H1 (cell line): ENCODE data around the gene DIP2C. TPM values are rescaled to one million over a fixed set of nuclear protein-coding genes. Genes with fewer than 3 reads are reported as not detected.

Experiments
- CTCF ChIA-PET: fragments of 300-600 bp; sonication (Branson Sonifier 250); formaldehyde crosslinking; loops from one replicate; lab custom pipeline; 2021; ENCODE audit not compliant: partially characterized antibody; lab: Charles Lee
- POLR2A ChIA-PET: fragments of 300-600 bp; sonication (Branson Sonifier 250); formaldehyde crosslinking; loops from one replicate; lab custom pipeline; 2021; ENCODE audit warnings: inconsistent platforms; ENCODE audit not compliant: partially characterized antibody; lab: Charles Lee
- DNase-seq, 2 experiments: peaks; one replicate each; pipeline versions ENCODE4 v3.0.0 to v3.0.0-alpha.2; 2010 to 2022; ENCODE audit warnings: low spot score in 2 of 2, low read depth in 1 of 2, mixed read lengths in 1 of 2
- FAIRE-seq: peaks from 2 replicates; lab custom pipeline; 2011; peaks lifted over from hg19 to GRCh38; lab: Jason Lieb, UNC
- H2AFZ ChIP-seq: 2 replicates; pipeline ENCODE4 v1.8.1; 2012; ENCODE audit warnings: low read length, inconsistent platforms
- H2AK5ac ChIP-seq: 2 replicates; pipeline ENCODE4 v1.6.1; 2013; ENCODE audit warnings: low read depth, low read length
- H2BK120ac ChIP-seq: replicated peaks from 2 replicates; pipeline ENCODE3; 2013; ENCODE audit warnings: low read depth, low read length, inconsistent platforms
- H2BK12ac ChIP-seq: 2 replicates; pipeline ENCODE4 v1.6.1; 2013; ENCODE audit warnings: low read depth, low read length
- H2BK15ac ChIP-seq: 2 replicates; pipeline ENCODE4 v1.6.1; 2013; ENCODE audit warnings: low read length
- H2BK20ac ChIP-seq: 2 replicates; pipeline ENCODE4 v1.6.1; 2013; ENCODE audit warnings: low read length
- H2BK5ac ChIP-seq: 2 replicates; pipeline ENCODE4 v1.6.1; 2013; ENCODE audit warnings: low read depth, low read length
- H3K14ac ChIP-seq: 2 replicates; pipeline ENCODE4 v1.6.1; 2013; ENCODE audit warnings: inconsistent platforms; ENCODE audit not compliant: insufficient read length
- H3K18ac ChIP-seq: 2 replicates; pipeline ENCODE4 v1.6.1; 2013; ENCODE audit warnings: low read length; ENCODE audit errors: extremely low read depth
- H3K23ac ChIP-seq: 2 replicates; pipeline ENCODE4 v1.6.1; 2013; ENCODE audit warnings: inconsistent platforms; ENCODE audit not compliant: insufficient read length
- H3K23me2 ChIP-seq: 2 replicates; pipeline ENCODE4 v1.6.1; 2013; ENCODE audit warnings: low read depth, low read length
- H3K27ac ChIP-seq: 2 replicates; pipeline ENCODE4 v1.6.1; 2011; ENCODE audit warnings: low read depth, low read length, inconsistent platforms
- H3K27me3 ChIP-seq, 4 experiments: replicated peaks in 1 of 4; 1 replicate in 1 of 4; 2 replicates in 3 of 4; pipeline versions ENCODE4 v1.6.1 to v1.8.1; 2011 to 2013; ENCODE audit warnings: low read length in 3 of 4, mild to moderate bottlenecking in 3 of 4, inconsistent platforms in 2 of 4, mixed read lengths in 2 of 4, moderate library complexity in 1 of 4; ENCODE audit not compliant: control insufficient read depth in 3 of 4, insufficient read depth in 3 of 4; ENCODE audit errors: extremely low read depth in 1 of 4
- H3K36me3 ChIP-seq, 4 experiments: 2 replicates each; pipeline versions ENCODE4 v1.6.1 to v1.8.1; 2011 to 2013; ENCODE audit warnings: mild to moderate bottlenecking in 4 of 4, low read length in 3 of 4, moderate library complexity in 2 of 4, control low read depth in 1 of 4, inconsistent platforms in 1 of 4; ENCODE audit not compliant: insufficient read depth in 4 of 4, control insufficient read depth in 2 of 4
- H3K4ac ChIP-seq: replicated peaks from 2 replicates; pipeline ENCODE3; 2013; ENCODE audit warnings: low read length, low read depth, mixed read lengths, inconsistent platforms; ENCODE audit not compliant: insufficient read length
- H3K4me1 ChIP-seq, 4 experiments: replicated peaks in 1 of 4; 1 replicate in 1 of 4; 2 replicates in 3 of 4; pipeline versions ENCODE4 v1.6.1 to v1.8.1; 2011 to 2013; ENCODE audit warnings: low read length in 3 of 4, inconsistent platforms in 2 of 4, mixed read lengths in 1 of 4; ENCODE audit not compliant: insufficient read depth in 4 of 4, control insufficient read depth in 3 of 4
- H3K4me2 ChIP-seq, 2 experiments: 2 replicates each; pipeline versions ENCODE4 v1.6.1 to v1.8.1; 2011 to 2013; ENCODE audit warnings: low read depth in 2 of 2, low read length in 2 of 2, control low read depth in 1 of 2, inconsistent platforms in 1 of 2, mild to moderate bottlenecking in 1 of 2; ENCODE audit not compliant: insufficient read depth in 1 of 2
- H3K4me3 ChIP-seq, 4 experiments: fragments of 200-600, 300-600 bp in 1 of 4; sonication (generic), shearing (Covaris generic), sonication (Bioruptor Twin) in 1 of 4; 2 replicates each; pipeline versions ENCODE4 v1.5.1 to v1.8.1; 2011 to 2016; ENCODE audit warnings: low read length in 4 of 4, low read depth in 3 of 4, control low read depth in 2 of 4, inconsistent platforms in 2 of 4, mild to moderate bottlenecking in 2 of 4, mixed read lengths in 1 of 4, moderate library complexity in 1 of 4; ENCODE audit not compliant: insufficient read depth in 2 of 4; ENCODE audit errors: extremely low read depth in 1 of 4
- H3K56ac ChIP-seq: replicated peaks from 2 replicates; pipeline ENCODE3; 2013; ENCODE audit warnings: low read depth, mild to moderate bottlenecking, mixed read lengths, low read length, inconsistent platforms; ENCODE audit not compliant: insufficient read length
- H3K79me1 ChIP-seq: 2 replicates; pipeline ENCODE4 v1.6.1; 2013; ENCODE audit warnings: low read depth, low read length, control low read depth
- H3K79me2 ChIP-seq, 2 experiments: 2 replicates each; pipeline versions ENCODE4 v1.6.1 to v1.8.1; 2012 to 2013; ENCODE audit warnings: low read length in 2 of 2, mild to moderate bottlenecking in 2 of 2, inconsistent platforms in 1 of 2; ENCODE audit not compliant: insufficient read depth in 2 of 2, control insufficient read depth in 1 of 2
- H3K9ac ChIP-seq, 4 experiments: replicated peaks in 1 of 4; 1 replicate in 1 of 4; 2 replicates in 3 of 4; pipeline versions ENCODE4 v1.6.1 to v1.8.1; 2011 to 2013; ENCODE audit warnings: low read depth in 3 of 4, low read length in 3 of 4, control low read depth in 2 of 4, mild to moderate bottlenecking in 2 of 4, moderate library complexity in 2 of 4, inconsistent platforms in 1 of 4; ENCODE audit errors: extremely low read depth in 1 of 4
- H3K9me3 ChIP-seq, 2 experiments: 2 replicates each; pipeline versions ENCODE4 v1.6.1 to v1.8.1; 2012 to 2013; ENCODE audit warnings: mild to moderate bottlenecking in 2 of 2, moderate library complexity in 2 of 2, control low read depth in 1 of 2, inconsistent platforms in 1 of 2, low read depth in 1 of 2, low read length in 1 of 2, mixed read lengths in 1 of 2; ENCODE audit not compliant: insufficient read depth in 2 of 2
- H4K20me1 ChIP-seq, 2 experiments: replicated peaks in 1 of 2; 2 replicates each; pipeline versions ENCODE3 to v1.8.1; 2011 to 2013; ENCODE audit warnings: inconsistent platforms in 2 of 2, low read length in 2 of 2, mild to moderate bottlenecking in 1 of 2; ENCODE audit not compliant: insufficient read depth in 2 of 2, control insufficient read depth in 1 of 2
- H4K5ac ChIP-seq: 2 replicates; pipeline ENCODE4 v1.6.1; 2013; ENCODE audit warnings: low read length, low read depth, mixed read lengths, inconsistent platforms; ENCODE audit not compliant: insufficient read length
- H4K8ac ChIP-seq: 2 replicates; pipeline ENCODE4 v1.8.0; 2013; ENCODE audit warnings: mild to moderate bottlenecking, moderate library complexity, low read length, inconsistent platforms; ENCODE audit not compliant: insufficient read depth; ENCODE audit errors: extremely low read depth
- H4K91ac ChIP-seq: replicated peaks from 2 replicates; pipeline ENCODE3; 2013; ENCODE audit warnings: low read length, mixed read lengths, inconsistent platforms; ENCODE audit not compliant: insufficient read length
- GTF2F1 ChIP-seq: IDR thresholded peaks from 2 replicates; pipeline ENCODE4 v1.6.1; 2012; ENCODE audit warnings: low read depth, low read length, improper control_type of control experiment, borderline replicate concordance
- JUND ChIP-seq: IDR thresholded peaks from 2 replicates; pipeline ENCODE4 v1.6.1; 2011; ENCODE audit warnings: mild to moderate bottlenecking, improper control_type of control experiment, low read length
- KDM1A ChIP-seq: fragments of 200-600, 300-600 bp; sonication (generic); IDR thresholded peaks from 2 replicates; pipeline ENCODE4 v1.7.1; 2016; ENCODE audit warnings: mild to moderate bottlenecking, low read length, borderline replicate concordance
- RBBP5 ChIP-seq: IDR thresholded peaks from 2 replicates; pipeline ENCODE4 v1.7.1; 2012; ENCODE audit warnings: low read depth, mild to moderate bottlenecking, inconsistent platforms, low read length, moderate library complexity, borderline replicate concordance
- SUZ12 ChIP-seq: fragments of 200-600 bp; sonication (generic); IDR thresholded peaks from 2 replicates; pipeline ENCODE4 v1.6.1; 2012; ENCODE audit warnings: mild to moderate bottlenecking, inconsistent platforms, low read length, moderate library complexity, mixed read lengths
- TCF12 ChIP-seq: IDR thresholded peaks from 2 replicates; pipeline ENCODE4 v1.6.1; 2011; ENCODE audit warnings: low read depth, mild to moderate bottlenecking, low read length
- WGBS, 2 experiments: shearing (Covaris generic) in 1 of 2; methylation state at CpG; one replicate each; pipeline versions ENCODE4 v1.1.6 to v1.1.7; 2013 to 2015; ENCODE audit warnings: low lambda C conversion rate in 2 of 2, mixed read lengths in 2 of 2, inconsistent platforms in 1 of 2, low coverage in 1 of 2, missing lambda C conversion rate in 1 of 2; ENCODE audit not compliant: insufficient replicate concordance in 2 of 2, insufficient coverage in 1 of 2, insufficient read length in 1 of 2; ENCODE audit errors: extremely low coverage in 1 of 2, missing lambda C conversion rate in 1 of 2; 5-methylcytosine and 5-hydroxymethylcytosine counted together
- polyA plus RNA-seq, 7 experiments: library from polyadenylated mRNA; depleted of rRNA in 3 of 7; stranded (reverse) in 5 of 7; unstranded in 2 of 7; fragments of >200 nt in 5 of 7; fragments of 200-250 nt in 2 of 7; gene quantifications; 1 replicate in 5 of 7; 2 replicates in 1 of 7; 4 replicates in 1 of 7; pipeline versions ENCODE4 v1.2.1 to v1.2.3, GENCODE V29; 2011 to 2013; ENCODE audit warnings: missing spikeins in 2 of 7, mixed read lengths in 2 of 7
- total RNA-seq: library from RNA; stranded (reverse); fragmentation: NEBNext Ultra II Directional; extraction: Animal tissue kit (Norgen Biotek cat#: 25700); gene quantifications from 2 replicates; pipeline ENCODE4 v1.2.1, GENCODE V29; 2021
- TF ChIP-seq, protein P1 (sequence below): IDR thresholded peaks from 2 replicates; pipeline ENCODE4 v1.6.1; 2012; ENCODE audit warnings: low read length, inconsistent platforms
- TF ChIP-seq, protein P2 (sequence below): IDR thresholded peaks from 2 replicates; pipeline ENCODE4 v1.6.1; 2011; ENCODE audit warnings: low read length, improper control_type of control experiment

Gene DIP2C
- total and polyA plus RNA-seq, 2 of the 8 experiments (the other 6 are each of a cell fraction or from before 2014, with no cell fraction given), result 3.8 to 9.3 TPM

DNA sequence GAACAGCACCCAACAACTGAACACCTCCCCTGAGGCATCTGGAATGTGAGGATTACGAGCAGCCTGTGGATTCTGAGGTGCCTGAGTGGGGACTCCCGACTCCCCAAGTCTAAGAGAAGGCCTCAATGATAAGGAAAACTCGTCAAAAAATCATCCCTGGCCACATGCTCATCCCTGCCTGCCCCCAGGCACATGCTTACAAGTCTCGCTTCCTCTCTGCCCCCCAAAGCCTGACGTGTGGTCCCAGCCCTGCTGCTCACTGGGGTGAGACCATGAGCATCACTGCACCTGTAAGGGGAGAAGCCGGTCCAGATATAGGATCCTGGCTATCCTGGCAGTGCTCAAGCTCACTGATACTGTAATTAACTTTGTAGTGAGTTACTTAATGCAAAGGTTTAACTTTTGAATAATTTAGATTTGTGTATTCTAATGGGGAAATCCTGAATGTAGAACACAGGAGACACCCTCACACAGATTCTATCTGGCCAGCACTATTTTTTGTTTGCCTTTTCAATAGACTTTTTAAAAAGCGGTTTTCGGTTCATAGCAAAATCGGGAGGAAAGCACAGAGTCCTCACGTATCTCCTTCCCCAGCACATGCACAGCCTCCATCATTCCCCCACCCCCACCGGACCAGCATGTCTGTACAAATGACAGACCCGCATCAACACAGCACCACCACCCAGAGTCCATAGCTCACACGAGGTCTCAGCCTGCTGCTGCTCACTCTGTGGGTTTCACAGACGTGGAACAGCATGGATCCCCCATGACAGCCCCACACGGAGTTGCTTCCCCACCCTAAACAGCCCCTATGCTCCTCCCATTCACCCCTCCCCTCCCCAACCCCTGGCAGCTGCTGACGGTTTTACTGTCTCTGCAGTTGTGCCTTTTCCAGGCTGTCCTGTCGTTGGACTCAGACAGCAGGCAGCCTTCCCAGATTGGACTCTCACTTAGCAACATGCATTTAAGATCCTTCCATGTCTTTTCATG, 167.9 kb downstream of the DIP2C start:
- ChIA-PET CTCF (interaction anchor here (0.9 to 2.6 kb wide), 2 partner anchors 10 to 291 kb away, joined by 3 to 9 read pairs; no protein-coding TSS in a partner anchor), POLR2A (no interaction called here)
- DNase-seq (no peak), FAIRE-seq (no peak)
- Histone ChIP-seq H2BK12ac (no peak overlapping the region), H3K79me2 (no peaks in the 10 kb centered on the region), H2BK15ac (no peak overlapping the region), H2BK5ac (no peak overlapping the region), H2BK120ac (no peak overlapping the region), H4K5ac (no peak overlapping the region), H3K9ac (no peak overlapping the region; a peak in 1 of 7 replicates), H3K4me3 (no peak overlapping the region), H2AK5ac (no peak overlapping the region), H3K4me1 (no peaks in the 10 kb centered on the region; a peak in 1 of 7 replicates), H3K79me1 (peaks cover 5% of the 10 kb centered on the region), H3K36me3 (no peaks in the 10 kb centered on the region), H3K27me3 (no peaks in the 10 kb centered on the region), H3K4ac (no peak overlapping the region), H4K20me1 (peaks cover under 1 to 13% of the 10 kb centered on the region in 2 experiments), H3K27ac (no peak overlapping the region), H3K14ac (no peak overlapping the region), H3K23ac (no peak overlapping the region), H3K56ac (no peak overlapping the region), H3K23me2 (no peaks in the 10 kb centered on the region), H2AFZ (no peak overlapping the region), H3K9me3 (no peaks in the 10 kb centered on the region), H4K91ac (peak overlapping the region; percentile 44), H3K4me2 (no peak overlapping the region), H2BK20ac (no peak overlapping the region), H3K18ac (no peak overlapping the region), H4K8ac (0 out of 2 replicates have a peak overlapping the region, but pooled peaks have one; percentile 57)
- 81% methylated on average over 17 of the region's 17 CpGs; no CpG with 5 or more reads in 1 of the 2 experiments for WGBS, 2 experiments
- no peak for TF ChIP-seq KDM1A
- TF ChIP-seq JUND, result no peak
- TF ChIP-seq, protein P1, sequence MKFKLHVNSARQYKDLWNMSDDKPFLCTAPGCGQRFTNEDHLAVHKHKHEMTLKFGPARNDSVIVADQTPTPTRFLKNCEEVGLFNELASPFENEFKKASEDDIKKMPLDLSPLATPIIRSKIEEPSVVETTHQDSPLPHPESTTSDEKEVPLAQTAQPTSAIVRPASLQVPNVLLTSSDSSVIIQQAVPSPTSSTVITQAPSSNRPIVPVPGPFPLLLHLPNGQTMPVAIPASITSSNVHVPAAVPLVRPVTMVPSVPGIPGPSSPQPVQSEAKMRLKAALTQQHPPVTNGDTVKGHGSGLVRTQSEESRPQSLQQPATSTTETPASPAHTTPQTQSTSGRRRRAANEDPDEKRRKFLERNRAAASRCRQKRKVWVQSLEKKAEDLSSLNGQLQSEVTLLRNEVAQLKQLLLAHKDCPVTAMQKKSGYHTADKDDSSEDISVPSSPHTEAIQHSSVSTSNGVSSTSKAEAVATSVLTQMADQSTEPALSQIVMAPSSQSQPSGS, result no peak
- no peak for TF ChIP-seq TCF12
- TF ChIP-seq, protein P2, sequence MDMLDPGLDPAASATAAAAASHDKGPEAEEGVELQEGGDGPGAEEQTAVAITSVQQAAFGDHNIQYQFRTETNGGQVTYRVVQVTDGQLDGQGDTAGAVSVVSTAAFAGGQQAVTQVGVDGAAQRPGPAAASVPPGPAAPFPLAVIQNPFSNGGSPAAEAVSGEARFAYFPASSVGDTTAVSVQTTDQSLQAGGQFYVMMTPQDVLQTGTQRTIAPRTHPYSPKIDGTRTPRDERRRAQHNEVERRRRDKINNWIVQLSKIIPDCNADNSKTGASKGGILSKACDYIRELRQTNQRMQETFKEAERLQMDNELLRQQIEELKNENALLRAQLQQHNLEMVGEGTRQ, result no peak
- no peak for TF ChIP-seq RBBP5
- no peak for TF ChIP-seq GTF2F1
- TF ChIP-seq SUZ12, result no peak
